Stimulated activated CD4-positive, alpha-beta T cell treated with anti-CD3 and anti-CD28 coated beads, Interleukin-1b, Interleukin-23, amount 100 ng/mL, for 4 hours (primary cell): Measurements from ENCODE around the gene IL1RL1.

ENCODE experiments used
- DNase-seq, 2 donors: peaks; one replicate each; pipeline ENCODE4 v3.0.0-alpha.2; 2020; ENCODE audit warnings: low read depth in 2 of 2

Gene IL1RL1

GRCh38 chr2:102367331-102367971, 56.1 kb downstream of the IL1RL1 start:
- DNase-seq: peak in 1 of 2 donors; percentile 8

- DNase-seq: no peak
Measured at GRCh38 chr2:102368461-102369109, 57.2 kb downstream of the IL1RL1 start.

GRCh38 chr2:102369866-102370265, 58.5 kb downstream of the IL1RL1 start:
- no peak for DNase-seq

GRCh38 chr2:102376052-102376591, 64.8 kb downstream of the IL1RL1 start:
- no peak for DNase-seq

GRCh38 chr2:102383722-102384121, 72.4 kb downstream of the IL1RL1 start:
- no peak for DNase-seq

GRCh38 chr2:102385522-102385921, 74.2 kb downstream of the IL1RL1 start:
- DNase-seq: no peak

GRCh38 chr2:102386004-102386403, 74.6 kb downstream of the IL1RL1 start:
- DNase-seq: no peak

- DNase-seq: no peak
Measured at GRCh38 chr2:102386867-102387541, 75.6 kb downstream of the IL1RL1 start.

GRCh38 chr2:102387763-102388546, 76.6 kb downstream of the IL1RL1 start:
- no peak for DNase-seq

GRCh38 chr2:102391565-102391964, 80.2 kb downstream of the IL1RL1 start:
- peak in 1 of 2 donors; percentile 20 for DNase-seq

GRCh38 chr2:102392096-102392495, 80.7 kb downstream of the IL1RL1 start:
- no peak for DNase-seq

- DNase-seq: no peak
Measured at GRCh38 chr2:102392942-102393341, 81.6 kb downstream of the IL1RL1 start.

- no peak for DNase-seq
Measured at GRCh38 chr2:102396012-102396411, 84.6 kb downstream of the IL1RL1 start.

- no peak for DNase-seq
Measured at GRCh38 chr2:102397209-102397608, 85.8 kb downstream of the IL1RL1 start.

- no peak for DNase-seq
Measured at GRCh38 chr2:102399499-102400141, 88.3 kb downstream of the IL1RL1 start.

GRCh38 chr2:102401456-102401855, 90.1 kb downstream of the IL1RL1 start:
- DNase-seq: no peak
